Measurements from ENCODE around the gene RNF167.
A peak's percentile ranks its signal among the peaks of the same experiment; 100 is the strongest.

The RNF167 gene

DNA sequence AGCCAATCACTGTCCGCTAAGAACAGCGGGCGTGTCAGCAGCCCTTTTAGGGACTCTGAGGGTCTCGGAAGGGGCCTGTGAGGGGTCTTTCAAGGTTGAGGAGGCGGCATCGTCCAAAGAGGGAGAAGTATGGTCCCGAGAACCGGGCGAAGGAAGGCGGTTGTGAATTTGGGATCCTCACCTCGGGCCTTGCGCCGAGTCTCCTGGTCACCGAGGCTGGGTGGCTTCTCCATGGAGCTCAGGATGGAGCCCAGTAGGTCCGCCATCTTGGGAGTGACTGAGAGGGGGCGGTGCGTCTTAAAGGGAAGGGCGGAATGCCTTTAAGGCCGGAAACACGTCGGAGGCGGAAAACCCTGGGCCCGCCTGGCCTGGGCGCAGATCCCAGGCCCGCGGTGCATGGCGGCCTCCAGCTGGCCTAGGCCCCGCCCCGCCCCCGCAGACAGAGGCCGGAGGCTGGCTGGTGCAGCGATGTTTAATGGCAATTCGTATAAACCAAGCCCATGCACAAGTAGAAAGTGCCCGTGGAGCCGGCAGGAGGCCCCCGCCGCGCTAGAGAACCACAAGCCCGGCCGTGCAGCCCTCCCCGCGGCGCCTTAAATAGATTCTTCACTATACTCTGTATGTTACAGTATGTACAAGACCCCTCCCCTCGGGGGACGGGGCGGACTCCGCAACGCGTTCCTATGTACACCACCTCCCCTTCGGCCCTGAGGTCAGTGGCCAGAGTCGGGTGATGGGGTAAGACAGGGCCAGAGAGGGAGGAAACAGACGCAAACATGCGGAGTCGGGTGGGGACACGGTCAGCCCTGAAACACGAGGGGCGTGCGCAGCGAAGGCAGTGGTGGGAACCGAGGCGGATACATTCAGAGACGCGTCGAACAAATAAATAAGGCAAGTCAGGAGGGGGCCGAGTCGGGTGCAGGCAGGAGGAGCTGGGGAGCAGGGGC lies 27.7 kb downstream of the RNF167 start, which contains the start of gene SPAG7 (continued):
- TF ChIP-seq, protein P1, sequence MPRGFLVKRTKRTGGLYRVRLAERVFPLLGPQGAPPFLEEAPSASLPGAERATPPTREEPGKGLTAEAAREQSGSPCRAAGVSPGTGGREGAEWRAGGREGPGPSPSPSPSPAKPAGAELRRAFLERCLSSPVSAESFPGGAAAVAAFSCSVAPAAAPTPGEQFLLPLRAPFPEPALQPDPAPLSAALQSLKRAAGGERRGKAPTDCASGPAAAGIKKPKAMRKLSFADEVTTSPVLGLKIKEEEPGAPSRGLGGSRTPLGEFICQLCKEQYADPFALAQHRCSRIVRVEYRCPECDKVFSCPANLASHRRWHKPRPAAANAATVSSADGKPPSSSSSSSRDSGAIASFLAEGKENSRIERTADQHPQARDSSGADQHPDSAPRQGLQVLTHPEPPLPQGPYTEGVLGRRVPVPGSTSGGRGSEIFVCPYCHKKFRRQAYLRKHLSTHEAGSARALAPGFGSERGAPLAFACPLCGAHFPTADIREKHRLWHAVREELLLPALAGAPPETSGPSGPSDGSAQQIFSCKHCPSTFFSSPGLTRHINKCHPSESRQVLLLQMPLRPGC (tag by site-specific recombination; IDR thresholded peaks at IDR 0.05) = no peak
- TF ChIP-seq, protein P2, sequence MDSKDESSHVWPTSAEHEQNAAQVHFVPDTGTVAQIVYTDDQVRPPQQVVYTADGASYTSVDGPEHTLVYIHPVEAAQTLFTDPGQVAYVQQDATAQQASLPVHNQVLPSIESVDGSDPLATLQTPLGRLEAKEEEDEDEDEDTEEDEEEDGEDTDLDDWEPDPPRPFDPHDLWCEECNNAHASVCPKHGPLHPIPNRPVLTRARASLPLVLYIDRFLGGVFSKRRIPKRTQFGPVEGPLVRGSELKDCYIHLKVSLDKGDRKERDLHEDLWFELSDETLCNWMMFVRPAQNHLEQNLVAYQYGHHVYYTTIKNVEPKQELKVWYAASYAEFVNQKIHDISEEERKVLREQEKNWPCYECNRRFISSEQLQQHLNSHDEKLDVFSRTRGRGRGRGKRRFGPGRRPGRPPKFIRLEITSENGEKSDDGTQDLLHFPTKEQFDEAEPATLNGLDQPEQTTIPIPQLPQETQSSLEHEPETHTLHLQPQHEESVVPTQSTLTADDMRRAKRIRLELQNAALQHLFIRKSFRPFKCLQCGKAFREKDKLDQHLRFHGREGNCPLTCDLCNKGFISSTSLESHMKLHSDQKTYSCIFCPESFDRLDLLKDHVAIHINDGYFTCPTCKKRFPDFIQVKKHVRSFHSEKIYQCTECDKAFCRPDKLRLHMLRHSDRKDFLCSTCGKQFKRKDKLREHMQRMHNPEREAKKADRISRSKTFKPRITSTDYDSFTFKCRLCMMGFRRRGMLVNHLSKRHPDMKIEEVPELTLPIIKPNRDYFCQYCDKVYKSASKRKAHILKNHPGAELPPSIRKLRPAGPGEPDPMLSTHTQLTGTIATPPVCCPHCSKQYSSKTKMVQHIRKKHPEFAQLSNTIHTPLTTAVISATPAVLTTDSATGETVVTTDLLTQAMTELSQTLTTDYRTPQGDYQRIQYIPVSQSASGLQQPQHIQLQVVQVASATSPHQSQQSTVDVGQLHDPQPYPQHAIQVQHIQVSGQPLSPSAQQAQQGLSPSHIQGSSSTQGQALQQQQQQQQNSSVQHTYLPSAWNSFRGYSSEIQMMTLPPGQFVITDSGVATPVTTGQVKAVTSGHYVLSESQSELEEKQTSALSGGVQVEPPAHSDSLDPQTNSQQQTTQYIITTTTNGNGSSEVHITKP (tag by site-specific recombination; IDR thresholded peaks at IDR 0.05) = no peak
- TF ChIP-seq ZNF239 (tag by site-specific recombination; IDR thresholded peaks at IDR 0.05) (no peak), CTCF (tag by site-specific recombination; IDR thresholded peaks at IDR 0.05) (0 out of 2 replicates have a peak, but pooled peaks have one; percentile 46), ZNF10 (tag by site-specific recombination; IDR thresholded peaks at IDR 0.05) (no peak), ZXDB (tag by site-specific recombination; IDR thresholded peaks at IDR 0.05) (no peak; the same call in 1 of the 2 replicates), ZNF169 (tag by site-specific recombination; IDR thresholded peaks at IDR 0.05) (no peak), ZNF37A (tag by site-specific recombination; IDR thresholded peaks at IDR 0.05) (no peak), ZNF23 (tag by site-specific recombination; IDR thresholded peaks at IDR 0.05; ENCODE audit: borderline replicate concordance) (no peak), PRDM1 (tag by site-specific recombination; IDR thresholded peaks at IDR 0.05) (no peak), ZNF433 (tag by site-specific recombination; IDR thresholded peaks at IDR 0.05; ENCODE audit: low read depth) (no peak), ZNF843 (tag by site-specific recombination; IDR thresholded peaks at IDR 0.05) (peak; percentile 25; the same call in 1 of the 2 replicates), ZBTB8A (tag by site-specific recombination; IDR thresholded peaks at IDR 0.05) (peak; percentile 79), SP3 (tag by site-specific recombination; IDR thresholded peaks at IDR 0.05) (peak; percentile 70), ZNF626 (tag by site-specific recombination; IDR thresholded peaks at IDR 0.05) (no peak), ZNF391 (tag by site-specific recombination; IDR thresholded peaks at IDR 0.05; ENCODE audit: borderline replicate concordance, low read depth) (peak; percentile 40; the same call in 1 of the 2 replicates), ZNF138 (tag by site-specific recombination; IDR thresholded peaks at IDR 0.05; ENCODE audit: borderline replicate concordance) (no peak), ZBTB11 (tag by site-specific recombination; conservative IDR thresholded peaks at IDR 0.05; ENCODE audit: low read depth) (peak; percentile 66; the same call in 1 of the 2 replicates)
- TF ChIP-seq, protein P3, sequence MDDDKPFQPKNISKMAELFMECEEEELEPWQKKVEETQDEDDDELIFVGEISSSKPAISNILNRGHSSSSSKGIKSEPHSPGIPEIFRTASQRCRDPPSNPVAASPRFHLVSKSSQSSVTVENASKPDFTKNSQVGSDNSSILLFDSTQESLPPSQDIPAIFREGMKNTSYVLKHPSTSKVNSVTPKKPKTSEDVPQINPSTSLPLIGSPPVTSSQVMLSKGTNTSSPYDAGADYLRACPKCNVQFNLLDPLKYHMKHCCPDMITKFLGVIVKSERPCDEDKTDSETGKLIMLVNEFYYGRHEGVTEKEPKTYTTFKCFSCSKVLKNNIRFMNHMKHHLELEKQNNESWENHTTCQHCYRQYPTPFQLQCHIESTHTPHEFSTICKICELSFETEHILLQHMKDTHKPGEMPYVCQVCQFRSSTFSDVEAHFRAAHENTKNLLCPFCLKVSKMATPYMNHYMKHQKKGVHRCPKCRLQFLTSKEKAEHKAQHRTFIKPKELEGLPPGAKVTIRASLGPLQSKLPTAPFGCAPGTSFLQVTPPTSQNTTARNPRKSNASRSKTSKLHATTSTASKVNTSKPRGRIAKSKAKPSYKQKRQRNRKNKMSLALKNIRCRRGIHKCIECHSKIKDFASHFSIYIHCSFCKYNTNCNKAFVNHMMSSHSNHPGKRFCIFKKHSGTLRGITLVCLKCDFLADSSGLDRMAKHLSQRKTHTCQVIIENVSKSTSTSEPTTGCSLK (tag by site-specific recombination; IDR thresholded peaks at IDR 0.05) = no peak
- TF ChIP-seq, protein P4, sequence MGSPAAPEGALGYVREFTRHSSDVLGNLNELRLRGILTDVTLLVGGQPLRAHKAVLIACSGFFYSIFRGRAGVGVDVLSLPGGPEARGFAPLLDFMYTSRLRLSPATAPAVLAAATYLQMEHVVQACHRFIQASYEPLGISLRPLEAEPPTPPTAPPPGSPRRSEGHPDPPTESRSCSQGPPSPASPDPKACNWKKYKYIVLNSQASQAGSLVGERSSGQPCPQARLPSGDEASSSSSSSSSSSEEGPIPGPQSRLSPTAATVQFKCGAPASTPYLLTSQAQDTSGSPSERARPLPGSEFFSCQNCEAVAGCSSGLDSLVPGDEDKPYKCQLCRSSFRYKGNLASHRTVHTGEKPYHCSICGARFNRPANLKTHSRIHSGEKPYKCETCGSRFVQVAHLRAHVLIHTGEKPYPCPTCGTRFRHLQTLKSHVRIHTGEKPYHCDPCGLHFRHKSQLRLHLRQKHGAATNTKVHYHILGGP (tag by site-specific recombination; IDR thresholded peaks at IDR 0.05) = no peak

All from HEK293 (cell line).